ENCODE measurements around the gene CNOT2. TPM values are rescaled to one million over a fixed set of nuclear protein-coding genes. Genes with fewer than 3 reads are reported as not detected.

The CNOT2 gene
- total RNA-seq, 1 donor, result 135 TPM

DNA sequence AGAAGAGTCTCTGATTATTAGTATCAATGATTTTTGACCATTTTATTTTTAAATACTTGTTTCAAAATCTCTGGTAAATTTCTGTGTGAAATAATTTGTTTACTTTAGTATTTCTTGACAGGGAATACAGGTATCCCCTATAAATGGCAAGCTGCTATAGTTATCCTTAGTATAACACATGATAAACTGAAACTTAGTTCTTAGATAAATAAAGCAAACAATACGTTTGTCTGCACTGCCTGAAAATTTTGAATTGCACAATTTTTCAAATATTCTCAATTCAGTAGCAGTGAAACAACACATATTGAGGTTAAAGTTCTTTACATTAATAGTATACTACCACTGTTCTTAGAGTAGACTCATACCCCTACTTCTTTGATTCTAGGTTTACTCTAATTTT, 26.9 kb downstream of the CNOT2 start:
- DNase-seq (ENCODE audit: low read depth), result no peak
- TF ChIP-seq, protein P1, sequence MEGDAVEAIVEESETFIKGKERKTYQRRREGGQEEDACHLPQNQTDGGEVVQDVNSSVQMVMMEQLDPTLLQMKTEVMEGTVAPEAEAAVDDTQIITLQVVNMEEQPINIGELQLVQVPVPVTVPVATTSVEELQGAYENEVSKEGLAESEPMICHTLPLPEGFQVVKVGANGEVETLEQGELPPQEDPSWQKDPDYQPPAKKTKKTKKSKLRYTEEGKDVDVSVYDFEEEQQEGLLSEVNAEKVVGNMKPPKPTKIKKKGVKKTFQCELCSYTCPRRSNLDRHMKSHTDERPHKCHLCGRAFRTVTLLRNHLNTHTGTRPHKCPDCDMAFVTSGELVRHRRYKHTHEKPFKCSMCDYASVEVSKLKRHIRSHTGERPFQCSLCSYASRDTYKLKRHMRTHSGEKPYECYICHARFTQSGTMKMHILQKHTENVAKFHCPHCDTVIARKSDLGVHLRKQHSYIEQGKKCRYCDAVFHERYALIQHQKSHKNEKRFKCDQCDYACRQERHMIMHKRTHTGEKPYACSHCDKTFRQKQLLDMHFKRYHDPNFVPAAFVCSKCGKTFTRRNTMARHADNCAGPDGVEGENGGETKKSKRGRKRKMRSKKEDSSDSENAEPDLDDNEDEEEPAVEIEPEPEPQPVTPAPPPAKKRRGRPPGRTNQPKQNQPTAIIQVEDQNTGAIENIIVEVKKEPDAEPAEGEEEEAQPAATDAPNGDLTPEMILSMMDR (IDR thresholded peaks at IDR 0.05; ENCODE audit: insufficient read depth, low read length), result no peak
- H3K4me3 ChIP-seq (ENCODE audit: low read depth, low read length), result no peak overlapping the region

DNA sequence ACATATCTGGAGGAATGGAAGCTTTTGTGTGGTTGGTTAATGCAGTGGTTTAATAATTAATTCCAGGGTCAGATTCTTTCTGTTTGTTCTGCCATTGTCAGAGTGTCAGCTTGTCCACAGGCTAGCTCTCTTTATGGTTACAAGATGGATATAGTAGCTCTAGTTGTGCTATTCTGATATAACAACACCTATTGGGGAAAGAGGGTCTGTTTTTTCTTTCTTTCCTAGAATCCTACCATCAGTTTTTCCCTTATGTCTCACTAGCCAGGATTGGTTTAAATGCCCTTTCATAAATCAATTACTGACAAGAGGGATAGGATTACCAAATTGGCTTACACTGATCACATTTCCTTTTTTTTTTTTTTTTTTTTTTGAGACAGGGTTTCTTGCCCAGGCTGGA, 27.8 kb downstream of the CNOT2 start:
- TF ChIP-seq, protein P1 (IDR thresholded peaks at IDR 0.05; ENCODE audit: insufficient read depth, low read length), result no peak
- H3K4me3 ChIP-seq (ENCODE audit: low read depth, low read length), result no peak overlapping the region
- no peak for DNase-seq (ENCODE audit: low read depth)

DNA sequence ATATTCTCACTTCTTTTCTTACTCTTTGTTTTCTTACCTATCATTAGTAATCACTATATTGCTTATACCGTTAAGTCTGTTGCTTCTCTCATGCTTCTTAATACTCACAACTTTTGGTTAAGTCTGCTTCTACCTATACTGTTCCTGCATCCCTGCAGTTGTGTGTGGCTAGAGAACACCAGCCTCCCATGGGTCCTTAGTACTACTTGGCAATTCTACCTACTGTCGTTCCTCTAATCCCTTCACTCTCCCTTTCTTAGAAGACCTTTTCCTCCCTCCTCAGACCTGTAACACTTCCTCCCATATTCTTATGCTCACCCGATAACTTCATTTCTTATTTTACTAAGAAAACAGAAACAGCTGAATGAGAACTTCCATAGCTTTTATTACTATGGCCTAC, 29.3 kb downstream of the CNOT2 start:
- TF ChIP-seq, protein P1 (IDR thresholded peaks at IDR 0.05; ENCODE audit: insufficient read depth, low read length), result no peak
- H3K4me3 ChIP-seq (ENCODE audit: low read depth, low read length), result no peak overlapping the region
- DNase-seq (ENCODE audit: low read depth), result no peak

DNA sequence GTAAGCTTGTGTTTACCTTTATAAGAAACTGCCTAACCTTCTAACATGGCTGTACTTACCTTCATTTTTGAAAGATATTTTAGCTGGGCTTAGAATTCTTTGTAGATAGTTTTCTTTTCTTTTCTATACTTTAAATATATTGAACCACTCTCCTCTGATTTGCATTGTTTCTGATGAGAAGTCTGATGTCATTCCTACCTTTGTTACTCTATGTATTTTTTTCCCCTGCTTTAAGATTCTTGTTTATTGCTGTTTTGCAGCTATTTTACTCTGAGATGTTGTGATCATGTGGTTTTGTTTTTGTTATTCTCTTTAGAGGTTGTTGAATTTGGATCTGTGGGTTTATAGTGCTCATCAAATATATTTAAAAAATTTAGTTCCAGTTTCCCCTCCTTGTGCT, 31.8 kb downstream of the CNOT2 start:
- TF ChIP-seq, protein P1 (IDR thresholded peaks at IDR 0.05; ENCODE audit: insufficient read depth, low read length), result no peak
- DNase-seq (ENCODE audit: low read depth), result no peak

DNA sequence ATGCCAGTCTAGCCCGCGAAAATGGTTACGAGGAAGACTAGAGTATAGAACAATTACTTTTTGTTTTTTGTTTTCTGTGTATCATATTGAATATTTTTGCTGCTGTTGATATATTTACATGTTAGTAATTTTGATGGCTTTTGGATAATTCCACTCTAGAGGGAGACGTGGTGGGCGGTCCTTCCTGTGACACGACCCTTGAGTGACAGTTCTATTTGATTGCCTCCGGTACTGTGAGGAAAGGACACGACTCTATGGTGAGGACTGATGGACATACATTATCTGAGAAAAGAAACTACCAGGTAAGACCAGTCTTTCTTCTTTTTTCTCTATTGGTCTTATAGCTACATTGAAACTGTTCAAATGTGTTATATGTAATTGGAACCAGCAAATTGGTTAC, 34.7 kb downstream of the CNOT2 start:
- DNase-seq (ENCODE audit: low read depth), result no peak
- no peak overlapping the region for H3K4me3 ChIP-seq (ENCODE audit: low read depth, low read length)
- TF ChIP-seq, protein P1 (IDR thresholded peaks at IDR 0.05; ENCODE audit: insufficient read depth, low read length), result no peak

More for the DNA sequence above, 31.8 kb downstream of the CNOT2 start:
- no peak overlapping the region for H3K4me3 ChIP-seq (ENCODE audit: low read depth, low read length)

DNA sequence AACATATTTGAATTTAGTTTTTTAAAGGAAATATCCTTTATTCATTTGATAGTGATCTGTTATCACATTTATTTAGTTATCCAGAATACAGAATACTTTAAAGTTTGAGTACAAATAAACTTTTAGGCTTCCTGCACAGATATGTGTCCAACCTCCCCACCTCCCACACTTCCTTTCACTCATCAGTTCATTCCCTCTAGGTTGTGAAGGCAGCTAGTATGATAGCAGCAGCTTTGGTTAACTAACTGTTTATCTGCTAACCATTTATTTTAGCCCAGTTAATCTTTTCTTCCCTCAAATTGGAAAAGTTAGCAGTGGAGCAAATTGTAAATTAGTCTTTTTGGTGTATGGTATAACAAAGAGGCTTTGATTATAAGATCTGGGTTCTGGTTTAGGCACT, 35.7 kb downstream of the CNOT2 start:
- no peak overlapping the region for H3K4me3 ChIP-seq (ENCODE audit: low read depth, low read length)
- TF ChIP-seq, protein P1 (IDR thresholded peaks at IDR 0.05; ENCODE audit: insufficient read depth, low read length), result no peak
- DNase-seq (ENCODE audit: low read depth), result no peak

DNA sequence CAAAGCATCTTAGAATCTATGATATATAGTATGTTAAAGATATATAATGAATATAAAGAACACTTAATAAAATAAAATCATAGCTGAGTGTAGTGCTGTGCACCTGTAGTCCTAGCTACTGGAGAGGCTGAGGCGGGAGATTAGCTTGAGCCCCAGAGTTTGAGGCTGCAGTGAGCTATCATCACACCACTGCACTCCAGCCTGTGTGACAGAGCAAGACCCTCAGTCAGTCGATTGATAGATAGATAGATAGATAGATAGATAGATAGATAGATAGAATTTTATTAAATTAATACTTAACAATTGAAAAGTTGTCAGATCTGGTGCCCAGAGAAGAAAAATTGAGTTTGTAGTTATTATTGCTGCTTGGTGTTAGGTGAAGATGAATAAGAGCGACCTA, 40.0 kb downstream of the CNOT2 start:
- DNase-seq (ENCODE audit: low read depth), result no peak
- H3K4me3 ChIP-seq (ENCODE audit: low read depth, low read length), result no peak overlapping the region
- TF ChIP-seq, protein P1 (IDR thresholded peaks at IDR 0.05; ENCODE audit: insufficient read depth, low read length), result no peak

Data from fibroblast of the aortic adventitia (primary cell).